ENCODE results near the gene RAB33B.

The RAB33B gene

GRCh38 chr4:139508581-139509237 lies 54.8 kb downstream of the RAB33B start:
- no peak for DNase-seq (ENCODE audit: low read depth in 2 of 2)

GRCh38 chr4:139509727-139510410 lies 55.9 kb downstream of the RAB33B start:
- DNase-seq (ENCODE audit: low read depth in 2 of 2), result no peak

DNA sequence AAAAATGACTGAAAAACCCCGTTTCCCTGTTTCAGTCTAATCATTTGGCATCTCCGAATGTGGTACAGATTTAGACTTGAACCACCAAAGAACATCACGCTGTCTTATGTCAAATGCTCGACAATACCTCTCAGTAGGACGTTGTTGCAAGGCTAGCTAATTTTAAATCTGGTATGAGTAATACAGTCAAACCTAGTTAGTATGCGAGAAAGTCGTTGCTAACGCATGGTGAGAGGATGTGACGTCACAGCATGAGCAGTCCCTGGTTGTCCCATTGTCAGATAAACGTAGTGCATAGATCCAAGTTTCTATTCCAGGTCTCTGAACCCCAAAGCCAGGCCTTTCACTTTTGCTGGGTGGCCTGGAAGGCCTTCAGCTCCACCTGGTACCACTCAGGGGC lies 57.4 kb downstream of the RAB33B start:
- DNase-seq (ENCODE audit: low read depth in 2 of 2), result no peak

GRCh38 chr4:139514382-139515059 lies 60.6 kb downstream of the RAB33B start:
- DNase-seq (ENCODE audit: low read depth in 2 of 2), result no peak

DNA sequence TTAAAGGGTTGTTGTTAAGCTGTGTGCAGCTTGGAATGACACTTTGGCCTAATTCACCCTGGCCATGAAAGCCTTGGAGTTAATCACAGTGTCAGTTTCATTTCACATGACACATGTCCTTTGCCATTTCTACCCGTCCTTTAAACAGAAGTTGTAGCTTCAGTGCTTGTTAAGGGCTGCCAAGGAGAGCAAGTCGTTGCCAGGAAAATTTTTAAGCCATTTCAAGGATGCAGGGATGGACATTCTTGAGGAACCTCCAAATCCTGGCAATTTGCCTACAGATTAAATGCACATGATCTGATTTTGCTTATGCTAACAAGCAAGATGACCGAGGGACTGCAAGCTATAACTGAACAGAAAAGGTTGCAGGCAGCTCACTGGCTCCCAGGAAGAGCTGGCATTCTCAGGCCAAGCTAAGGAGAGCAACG lies 61.6 kb downstream of the RAB33B start:
- no peak for DNase-seq (ENCODE audit: low read depth in 2 of 2)

GRCh38 chr4:139521754-139522401 lies 68.0 kb downstream of the RAB33B start:
- no peak for DNase-seq (ENCODE audit: low read depth in 2 of 2)

GRCh38 chr4:139522457-139522856 lies 68.5 kb downstream of the RAB33B start:
- no peak for DNase-seq (ENCODE audit: low read depth in 2 of 2)

GRCh38 chr4:139523076-139523475 lies 69.2 kb downstream of the RAB33B start:
- DNase-seq (ENCODE audit: low read depth in 2 of 2), result no peak

DNA sequence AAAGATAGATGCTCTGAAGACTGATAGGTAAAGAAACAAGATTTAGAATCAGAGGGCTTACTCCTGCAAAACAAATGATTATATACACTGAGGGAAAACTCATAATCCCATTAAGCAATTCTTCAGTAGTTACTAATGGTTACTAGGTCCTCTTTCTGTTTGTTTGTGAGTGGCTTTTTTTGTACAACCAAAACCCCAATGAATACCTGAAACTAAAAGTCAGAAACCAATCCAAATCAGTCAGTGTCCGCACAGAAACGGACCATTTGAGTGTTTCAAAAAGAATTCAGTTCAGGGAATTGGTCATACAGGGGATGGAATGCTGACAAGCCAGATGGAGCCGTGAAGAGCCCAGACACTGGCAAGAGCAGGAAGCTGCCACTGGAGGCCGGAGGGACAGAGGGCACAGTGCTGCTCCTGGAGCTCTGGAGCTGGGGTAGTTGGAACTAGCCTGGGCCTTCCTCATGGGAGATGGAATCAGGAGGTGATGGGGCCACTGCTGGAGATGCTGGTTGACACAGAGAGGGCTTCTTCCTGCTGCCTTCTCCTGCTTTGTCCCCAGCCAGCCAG lies 70.2 kb downstream of the RAB33B start:
- DNase-seq (ENCODE audit: low read depth in 2 of 2), result no peak

DNA sequence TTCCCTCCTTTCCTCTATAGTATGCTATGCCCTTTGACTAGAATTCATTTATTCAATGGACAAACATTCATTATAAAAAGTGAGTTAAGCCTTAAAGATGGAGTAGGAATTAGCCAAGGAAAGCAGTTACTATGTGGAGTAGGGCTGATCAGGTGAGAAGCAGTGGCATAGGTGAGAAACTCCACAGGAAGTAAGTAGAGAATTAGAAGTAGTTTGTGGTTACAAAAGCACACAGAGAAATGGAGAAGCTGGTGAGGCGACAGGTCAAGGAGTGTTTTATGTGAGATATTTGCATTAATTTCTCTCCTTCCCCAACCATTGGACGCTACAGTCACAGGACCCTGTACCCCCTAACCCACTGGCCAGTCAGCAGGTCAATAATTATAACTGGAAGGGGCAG lies 71.5 kb downstream of the RAB33B start:
- no peak for DNase-seq (ENCODE audit: low read depth in 2 of 2)

Data from activated CD8-positive, alpha-beta memory T cell treated with anti-CD3 and anti-CD28 coated beads for 4 hours (primary cell).